HG02610 (cell line): ENCODE data around the gene MAP3K3.
A peak's percentile ranks its signal among the peaks of the same experiment; 100 is the strongest.

Experiments
- ATAC-seq: cut with Tn5 transposase; IDR thresholded peaks from one replicate; pipeline ENCODE4 v1.9.1; 2021; ENCODE audit warnings: mild to moderate bottlenecking, moderate library complexity; ENCODE audit not compliant: unreplicated experiment

Gene MAP3K3

GRCh38 chr17:63622574-63623390, 565 bp downstream of the MAP3K3 start:
- ATAC-seq, result peak; percentile 22

DNA sequence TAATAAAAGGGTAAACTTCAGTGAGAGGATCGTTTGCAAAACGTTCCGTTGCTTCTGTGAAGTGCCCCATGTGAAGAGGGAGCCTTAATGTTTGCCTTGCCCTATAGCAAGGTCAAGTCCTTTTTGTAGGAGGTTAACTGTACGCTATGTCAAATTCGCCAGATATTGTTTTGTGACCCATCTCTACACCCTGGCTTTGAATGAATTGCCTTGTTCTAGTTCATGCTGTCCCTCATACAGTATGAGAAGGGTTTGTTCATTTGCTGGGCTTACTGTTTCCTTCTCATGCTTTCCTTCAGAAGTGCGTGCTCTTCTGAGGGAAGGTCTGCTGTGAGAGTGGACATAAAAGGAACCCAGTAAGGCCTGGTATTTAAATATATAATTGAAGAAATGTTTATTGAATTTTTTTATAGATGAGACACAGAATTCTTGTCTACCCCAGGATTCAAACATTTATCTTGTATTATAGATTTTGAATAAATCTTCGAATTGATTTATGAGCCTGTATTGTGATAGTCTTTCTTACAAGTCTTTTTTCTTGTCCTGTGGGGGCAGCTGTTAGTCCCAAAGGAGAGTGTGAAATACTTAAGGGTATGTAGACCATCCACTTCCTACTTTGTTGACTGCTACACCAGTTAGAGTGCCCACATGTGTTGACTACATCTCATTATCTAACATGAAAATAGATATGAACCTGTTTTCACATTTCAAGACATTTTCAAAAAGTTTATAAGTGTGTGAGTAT, 1.7 kb downstream of the MAP3K3 start:
- ATAC-seq, result no peak

- ATAC-seq, result no peak
These were observed 2.3 kb downstream of the MAP3K3 start for GRCh38 chr17:63624531-63624880.

GRCh38 chr17:63626551-63627180, 4.4 kb downstream of the MAP3K3 start:
- no peak for ATAC-seq

DNA sequence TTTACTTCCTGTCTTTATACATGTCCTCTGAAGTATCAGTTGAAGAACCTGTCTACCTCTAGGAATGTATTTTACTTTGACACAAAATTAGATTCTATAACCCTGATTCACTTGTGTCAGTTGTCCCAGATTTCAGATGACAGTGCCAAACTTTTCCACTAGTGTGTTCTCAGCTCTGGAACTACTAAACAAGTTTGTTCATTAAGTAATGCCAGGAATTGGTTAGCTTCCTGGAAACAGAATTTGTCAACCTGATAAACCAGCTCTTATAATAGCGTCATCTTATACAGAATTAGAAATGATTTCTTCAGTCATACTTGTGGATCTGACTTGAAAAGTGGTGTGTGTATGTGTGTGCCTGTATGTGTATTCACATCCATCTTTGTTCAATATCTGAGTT, 7.4 kb downstream of the MAP3K3 start:
- ATAC-seq, result no peak

DNA sequence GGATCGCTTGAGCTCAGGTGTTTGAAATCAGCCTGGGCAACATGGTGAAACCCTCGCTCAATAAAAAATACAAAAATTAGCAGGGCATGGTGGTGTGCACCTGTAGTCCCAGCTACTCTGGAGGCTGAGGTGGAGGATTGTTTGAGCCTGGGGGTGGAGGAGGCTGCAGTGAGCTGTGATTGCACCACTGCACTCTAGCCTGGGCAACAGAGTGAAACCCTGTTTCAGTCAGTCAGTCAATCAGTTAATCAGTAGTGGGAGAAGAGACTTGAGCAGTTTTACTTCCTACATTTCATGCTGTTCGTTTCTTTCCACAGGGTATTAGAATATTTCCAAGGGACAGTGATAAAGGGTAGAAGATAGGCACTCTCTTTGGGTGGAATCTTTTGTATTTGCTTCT, 8.8 kb downstream of the MAP3K3 start:
- ATAC-seq, result no peak

DNA sequence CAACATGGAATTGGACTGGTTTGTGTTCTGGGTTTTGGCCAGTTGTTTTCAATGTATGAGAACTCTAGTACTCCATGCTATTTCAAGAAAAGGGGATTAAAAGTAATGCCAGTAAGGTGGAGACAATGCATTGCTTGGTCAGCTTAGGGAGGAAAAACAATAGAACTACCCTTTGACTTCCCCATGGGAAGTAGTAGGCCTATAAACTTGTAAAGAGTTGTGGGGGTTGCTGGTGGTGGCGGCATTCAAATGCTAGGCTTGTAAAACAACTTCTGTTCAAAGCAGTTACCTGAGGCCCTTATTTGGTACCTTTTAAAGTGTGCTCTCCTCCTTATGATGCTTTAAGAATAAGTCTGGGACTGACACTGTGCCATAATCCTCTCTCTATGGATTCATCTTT, 9.4 kb downstream of the MAP3K3 start:
- no peak for ATAC-seq

DNA sequence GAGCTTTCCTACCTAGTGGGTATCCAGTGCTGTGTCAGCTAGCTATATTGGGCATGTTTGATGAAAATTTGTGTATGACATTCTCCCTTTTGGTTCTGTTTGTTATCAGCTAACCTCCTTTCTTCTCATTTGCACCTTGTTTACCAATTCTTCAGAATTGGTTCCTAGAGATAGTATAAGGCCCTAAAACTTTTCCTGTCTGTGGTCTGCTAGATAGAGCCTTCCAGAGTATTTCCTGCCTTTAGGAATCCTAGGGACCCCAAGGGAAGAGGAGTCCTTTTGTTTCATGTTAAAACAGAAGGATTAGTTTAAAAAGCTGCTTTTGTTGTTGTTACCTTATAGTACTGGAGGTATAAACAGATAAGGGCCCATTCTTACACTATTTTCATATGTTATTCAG, 11.5 kb downstream of the MAP3K3 start:
- no peak for ATAC-seq

- no peak for ATAC-seq
These were observed 11.9 kb downstream of the MAP3K3 start for GRCh38 chr17:63634163-63634562.

DNA sequence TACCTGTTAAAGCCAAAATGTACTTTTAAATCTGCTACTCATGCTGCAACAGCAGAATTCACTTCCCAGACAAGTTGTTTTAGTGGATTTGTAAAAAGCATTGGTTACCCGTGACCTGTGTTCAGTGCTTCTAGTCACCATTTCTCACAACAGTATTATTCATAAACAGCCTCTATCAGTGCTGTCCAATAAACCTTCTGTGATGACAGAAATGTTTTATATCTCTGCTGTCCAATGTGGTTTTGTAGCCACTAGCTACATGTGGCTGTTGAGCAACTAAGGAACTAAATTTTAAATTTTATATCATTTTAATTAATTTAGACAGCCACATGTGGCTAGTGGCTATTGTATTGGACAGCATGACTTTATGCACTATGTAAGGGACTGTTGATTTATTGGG, 12.6 kb downstream of the MAP3K3 start:
- no peak for ATAC-seq

DNA sequence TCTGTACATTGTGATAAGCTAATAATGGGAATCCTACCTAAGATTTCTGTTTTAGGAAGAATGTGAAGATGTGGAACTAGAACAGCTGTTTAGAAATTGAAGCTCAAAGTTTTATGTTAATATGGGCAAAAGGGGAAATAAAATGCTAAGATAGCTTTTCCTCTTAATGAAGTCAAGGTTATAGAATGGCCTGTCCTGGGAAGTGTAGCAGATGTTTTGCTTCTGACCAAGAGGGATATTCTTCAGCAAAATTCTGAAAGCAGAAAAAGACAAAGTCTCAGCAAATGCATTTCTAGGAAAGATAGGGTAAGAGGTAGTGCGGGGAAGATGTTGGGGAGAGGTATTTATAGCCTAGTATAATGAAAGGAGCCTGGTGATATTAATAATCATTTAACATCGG, 13.1 kb downstream of the MAP3K3 start:
- ATAC-seq, result no peak

- no peak for ATAC-seq
These were observed 13.6 kb downstream of the MAP3K3 start for GRCh38 chr17:63635787-63636186.

- no peak for ATAC-seq
These were observed 16.9 kb downstream of the MAP3K3 start for GRCh38 chr17:63639125-63639524.

DNA sequence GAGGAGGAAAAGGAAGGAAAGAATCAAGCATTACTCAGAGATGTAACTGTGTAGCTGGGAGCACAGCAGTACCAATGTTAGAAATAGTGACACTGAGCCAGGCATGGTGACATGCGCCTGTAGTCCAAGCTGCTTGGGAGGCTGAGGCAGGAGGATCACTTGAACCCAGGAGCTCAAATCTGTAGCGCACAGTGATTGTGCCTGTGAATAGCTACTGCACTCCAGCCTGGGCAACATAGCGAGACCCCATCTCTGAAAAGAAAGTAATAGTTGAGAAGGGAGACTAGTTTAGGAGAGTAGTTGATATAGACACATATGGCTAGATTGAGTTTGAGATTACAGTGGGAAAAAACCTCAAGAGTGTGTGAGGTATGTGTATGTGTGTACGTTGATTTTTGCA, 17.8 kb downstream of the MAP3K3 start:
- ATAC-seq, result no peak

- no peak for ATAC-seq
These were observed 19.7 kb downstream of the MAP3K3 start for GRCh38 chr17:63641692-63642448.

DNA sequence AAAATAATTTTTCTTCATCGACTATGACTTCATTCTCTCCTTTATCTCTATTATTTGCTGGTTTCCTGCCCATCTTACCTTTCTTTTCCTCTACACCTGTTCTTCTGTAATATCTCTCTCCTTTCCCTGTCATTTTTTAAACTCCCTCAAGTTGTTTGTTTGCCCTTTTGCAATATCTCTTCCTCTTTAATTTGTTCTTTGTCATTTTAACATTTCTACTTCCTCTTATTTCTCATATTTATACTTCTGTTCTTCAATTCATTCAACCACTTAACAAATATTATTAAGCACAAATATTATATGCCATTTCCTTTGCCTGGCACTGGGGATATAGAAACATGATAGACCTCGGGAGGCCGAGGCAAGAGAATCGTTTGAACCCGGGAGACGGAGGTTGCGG, 22.6 kb downstream of the MAP3K3 start:
- ATAC-seq, result no peak

GRCh38 chr17:63645775-63646487, 23.7 kb downstream of the MAP3K3 start:
- ATAC-seq, result peak; percentile 52

DNA sequence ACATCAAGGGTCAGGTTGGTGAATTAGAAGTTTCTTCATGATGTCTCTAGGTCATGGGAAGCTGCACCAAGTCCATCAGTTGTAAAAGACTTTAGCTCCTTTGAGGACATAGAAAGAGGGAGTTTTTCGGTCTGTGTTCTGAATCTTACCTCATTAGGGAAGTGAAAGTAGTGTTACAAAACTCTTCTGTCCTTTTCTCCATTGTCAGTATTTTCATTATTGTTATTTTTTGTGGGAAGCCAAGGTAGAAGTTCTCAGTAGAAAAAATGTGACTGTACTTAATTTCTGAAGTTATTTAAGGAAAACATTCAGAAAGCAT, 24.2 kb downstream of the MAP3K3 start:
- ATAC-seq, result peak; percentile 91

- ATAC-seq, result no peak
These were observed 25.0 kb downstream of the MAP3K3 start for GRCh38 chr17:63647065-63647725.

DNA sequence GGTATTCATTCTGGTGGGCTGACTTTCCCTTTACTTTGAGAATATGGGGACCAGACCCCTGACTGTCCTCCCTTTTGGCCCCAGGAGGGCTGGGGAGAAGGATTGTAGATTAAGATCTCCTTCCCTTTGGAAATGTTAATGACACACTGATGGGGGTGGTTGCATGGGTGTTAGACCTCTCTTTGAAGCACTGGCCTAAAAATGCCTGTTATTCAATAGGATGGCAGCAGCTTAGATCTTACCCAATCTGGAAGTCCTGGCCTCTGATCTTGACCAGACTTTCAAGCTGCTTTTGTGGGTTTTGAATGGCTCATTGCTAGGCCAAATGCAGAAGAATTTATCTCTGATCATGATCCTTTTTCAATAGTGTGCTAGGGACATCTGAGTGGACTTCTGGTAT, 25.7 kb downstream of the MAP3K3 start:
- no peak for ATAC-seq
